Ishikawa (cell line): Measurements from ENCODE around the gene INHBE.

Experiments used
- CEBPB ChIP-seq: IDR thresholded peaks from 2 replicates; pipeline ENCODE4 v1.6.1; 2012
- CREB1 ChIP-seq: IDR thresholded peaks from 2 replicates; pipeline ENCODE4 v1.6.1; 2012; ENCODE audit warnings: low read depth
- EGR1 ChIP-seq: IDR thresholded peaks from 2 replicates; pipeline ENCODE4 v1.6.1; 2012
- EP300 ChIP-seq: IDR thresholded peaks from 2 replicates; pipeline ENCODE4 v1.6.1; 2012; ENCODE audit warnings: borderline replicate concordance
- FOXM1 ChIP-seq: IDR thresholded peaks from 2 replicates; pipeline ENCODE4 v1.6.1; 2012; ENCODE audit warnings: low read depth, borderline replicate concordance
- NFIC ChIP-seq: IDR thresholded peaks from 2 replicates; pipeline ENCODE4 v1.6.1; 2012
- RAD21 ChIP-seq: IDR thresholded peaks from 2 replicates; pipeline ENCODE4 v1.6.1; 2012; ENCODE audit warnings: low read depth
- TAF1 ChIP-seq: IDR thresholded peaks from 2 replicates; pipeline ENCODE4 v1.6.1; 2012; ENCODE audit warnings: low read depth, mild to moderate bottlenecking
- TCF12 ChIP-seq: IDR thresholded peaks from 2 replicates; pipeline ENCODE4 v1.6.1; 2012; ENCODE audit warnings: low read depth
- TEAD4 ChIP-seq: IDR thresholded peaks from 2 replicates; pipeline ENCODE4 v1.6.1; 2012
- YY1 ChIP-seq: IDR thresholded peaks from 2 replicates; pipeline ENCODE4 v1.6.1; 2012; ENCODE audit warnings: low read depth
- ZBTB7A ChIP-seq: IDR thresholded peaks from 2 replicates; pipeline ENCODE4 v1.6.1; 2012; ENCODE audit warnings: low read depth
- TF ChIP-seq, protein P1 (sequence below): IDR thresholded peaks from 2 replicates; pipeline ENCODE4 v1.6.1; 2012
- TF ChIP-seq, protein P2 (sequence below): IDR thresholded peaks from 2 replicates; pipeline ENCODE4 v1.6.1; 2012
- TF ChIP-seq, protein P3 (sequence below): IDR thresholded peaks from 2 replicates; pipeline ENCODE4 v1.6.1; 2012; ENCODE audit warnings: low read depth, mild to moderate bottlenecking

The INHBE gene

DNA sequence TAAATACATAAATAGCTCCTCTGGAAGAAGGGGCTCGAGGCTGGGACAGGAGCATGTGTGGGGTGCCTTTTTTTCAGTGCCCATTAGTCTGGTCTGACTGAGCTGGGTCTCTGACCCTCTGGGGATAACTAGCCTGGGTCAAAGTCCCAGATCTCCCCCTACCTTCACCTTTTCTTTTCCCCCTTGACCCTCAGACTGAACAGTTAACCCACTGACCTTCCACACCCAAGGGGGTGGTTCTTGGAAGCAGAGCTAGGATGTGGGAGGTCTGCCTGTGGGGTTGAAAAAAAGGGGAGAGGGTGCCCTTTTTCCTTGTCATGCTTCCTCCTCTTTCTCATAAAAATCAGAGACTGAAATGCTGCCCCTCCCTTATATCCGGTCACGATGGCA is 3.6 kb downstream of the INHBE start:
- TF ChIP-seq EGR1, result no peak
- peak; percentile 23; the same call in 1 of the 2 replicates for TF ChIP-seq ZBTB7A
- no peak for TF ChIP-seq CREB1
- no peak for TF ChIP-seq EP300
- no peak for TF ChIP-seq YY1
- TF ChIP-seq FOXM1, result no peak

DNA sequence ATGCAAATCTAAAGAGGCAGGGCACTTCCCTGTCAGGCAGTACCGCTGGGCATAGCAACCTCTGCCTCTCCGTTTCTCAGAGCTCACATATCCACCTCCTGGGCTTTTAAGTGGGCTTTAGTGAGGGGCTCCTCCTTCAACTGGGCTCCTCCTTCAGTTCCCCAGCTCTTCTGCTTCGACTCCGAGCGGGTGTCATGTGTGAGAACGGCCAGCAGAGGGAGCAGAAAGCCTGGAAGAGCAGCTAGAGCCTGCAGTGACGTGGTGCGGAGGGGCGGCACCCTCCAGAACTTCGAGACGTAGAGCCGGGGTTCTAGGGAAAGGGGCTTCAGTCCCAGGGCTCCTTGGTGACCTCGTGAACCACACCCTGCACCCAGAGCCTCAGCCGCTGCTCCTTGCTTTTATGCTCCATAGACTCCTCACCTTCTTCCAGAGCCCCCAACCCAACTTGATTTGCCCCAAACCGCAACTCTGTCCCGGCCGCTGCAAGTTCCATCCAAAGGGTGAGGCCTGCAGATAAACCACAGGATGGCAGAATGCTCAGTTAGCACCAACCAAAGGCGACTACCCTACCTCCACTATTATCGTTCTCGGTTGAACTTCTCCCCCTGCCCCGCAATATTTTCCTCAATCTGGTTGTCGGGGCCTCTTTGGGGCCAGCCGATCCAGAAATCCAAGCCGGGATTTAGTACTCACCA is 4.1 kb downstream of the INHBE start:
- TF ChIP-seq CREB1 (peak; percentile 76), ZBTB7A (no peak), YY1 (peak; percentile 65; the same call in 1 of the 2 replicates), NFIC (0 out of 2 replicates have a peak, but pooled peaks have one; percentile 36), TCF12 (peak; percentile 17), EGR1 (no peak), FOXM1 (no peak), RAD21 (peak; percentile 91), CEBPB (no peak), EP300 (no peak), TAF1 (peak; percentile 27; the same call in 1 of the 2 replicates), TEAD4 (no peak; the same call in 1 of the 2 replicates)
- TF ChIP-seq, protein P1, sequence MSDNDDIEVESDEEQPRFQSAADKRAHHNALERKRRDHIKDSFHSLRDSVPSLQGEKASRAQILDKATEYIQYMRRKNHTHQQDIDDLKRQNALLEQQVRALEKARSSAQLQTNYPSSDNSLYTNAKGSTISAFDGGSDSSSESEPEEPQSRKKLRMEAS, result peak; percentile 21
- TF ChIP-seq, protein P2, sequence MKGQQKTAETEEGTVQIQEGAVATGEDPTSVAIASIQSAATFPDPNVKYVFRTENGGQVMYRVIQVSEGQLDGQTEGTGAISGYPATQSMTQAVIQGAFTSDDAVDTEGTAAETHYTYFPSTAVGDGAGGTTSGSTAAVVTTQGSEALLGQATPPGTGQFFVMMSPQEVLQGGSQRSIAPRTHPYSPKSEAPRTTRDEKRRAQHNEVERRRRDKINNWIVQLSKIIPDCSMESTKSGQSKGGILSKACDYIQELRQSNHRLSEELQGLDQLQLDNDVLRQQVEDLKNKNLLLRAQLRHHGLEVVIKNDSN, result peak; percentile 66
- TF ChIP-seq, protein P3, sequence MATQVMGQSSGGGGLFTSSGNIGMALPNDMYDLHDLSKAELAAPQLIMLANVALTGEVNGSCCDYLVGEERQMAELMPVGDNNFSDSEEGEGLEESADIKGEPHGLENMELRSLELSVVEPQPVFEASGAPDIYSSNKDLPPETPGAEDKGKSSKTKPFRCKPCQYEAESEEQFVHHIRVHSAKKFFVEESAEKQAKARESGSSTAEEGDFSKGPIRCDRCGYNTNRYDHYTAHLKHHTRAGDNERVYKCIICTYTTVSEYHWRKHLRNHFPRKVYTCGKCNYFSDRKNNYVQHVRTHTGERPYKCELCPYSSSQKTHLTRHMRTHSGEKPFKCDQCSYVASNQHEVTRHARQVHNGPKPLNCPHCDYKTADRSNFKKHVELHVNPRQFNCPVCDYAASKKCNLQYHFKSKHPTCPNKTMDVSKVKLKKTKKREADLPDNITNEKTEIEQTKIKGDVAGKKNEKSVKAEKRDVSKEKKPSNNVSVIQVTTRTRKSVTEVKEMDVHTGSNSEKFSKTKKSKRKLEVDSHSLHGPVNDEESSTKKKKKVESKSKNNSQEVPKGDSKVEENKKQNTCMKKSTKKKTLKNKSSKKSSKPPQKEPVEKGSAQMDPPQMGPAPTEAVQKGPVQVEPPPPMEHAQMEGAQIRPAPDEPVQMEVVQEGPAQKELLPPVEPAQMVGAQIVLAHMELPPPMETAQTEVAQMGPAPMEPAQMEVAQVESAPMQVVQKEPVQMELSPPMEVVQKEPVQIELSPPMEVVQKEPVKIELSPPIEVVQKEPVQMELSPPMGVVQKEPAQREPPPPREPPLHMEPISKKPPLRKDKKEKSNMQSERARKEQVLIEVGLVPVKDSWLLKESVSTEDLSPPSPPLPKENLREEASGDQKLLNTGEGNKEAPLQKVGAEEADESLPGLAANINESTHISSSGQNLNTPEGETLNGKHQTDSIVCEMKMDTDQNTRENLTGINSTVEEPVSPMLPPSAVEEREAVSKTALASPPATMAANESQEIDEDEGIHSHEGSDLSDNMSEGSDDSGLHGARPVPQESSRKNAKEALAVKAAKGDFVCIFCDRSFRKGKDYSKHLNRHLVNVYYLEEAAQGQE, result no peak

DNA sequence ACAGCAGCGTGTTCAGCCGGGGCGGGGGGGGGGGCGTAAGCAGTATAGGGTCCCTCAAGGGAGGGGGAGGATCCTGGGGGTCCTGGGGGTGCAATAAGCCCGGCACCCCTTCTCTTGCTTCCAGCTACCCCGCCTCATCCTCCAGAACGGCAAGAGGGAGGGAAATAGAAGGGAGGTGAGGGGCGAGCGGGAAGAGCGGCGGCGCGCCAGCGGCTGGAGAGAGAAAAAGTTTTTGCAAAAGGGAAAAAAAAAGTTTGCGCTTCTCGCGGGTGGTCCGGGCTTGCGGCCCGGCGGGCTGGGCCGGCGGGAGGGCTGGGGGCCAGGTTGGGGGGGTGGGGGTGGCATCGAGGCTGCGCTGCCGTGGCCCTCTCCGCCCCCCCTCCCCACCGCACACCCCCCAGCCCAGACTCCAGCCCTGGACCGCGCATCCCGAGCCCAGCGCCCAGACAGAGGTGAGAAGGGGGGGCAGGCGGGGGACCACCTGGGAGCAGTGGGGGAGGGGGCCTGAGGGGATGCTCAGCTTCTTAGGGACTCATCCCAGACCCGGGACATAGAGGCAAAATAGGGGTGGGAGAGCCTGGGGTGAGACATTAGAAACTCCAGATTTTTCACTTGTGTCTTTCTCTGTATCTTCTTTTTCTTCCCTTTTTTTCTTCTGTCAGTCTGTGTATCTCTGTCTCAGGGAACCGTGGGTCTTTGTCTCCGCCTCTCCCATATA is 4.8 kb downstream of the INHBE start, which contains the start of gene GLI1:
Gene GLI1 (plus strand): TSS at position 36 of the 718 bp plus-strand sequence. CDS start 3,907 bp downstream, outside the sequence.
- peak; percentile 97 for TF ChIP-seq ZBTB7A
- TF ChIP-seq EGR1, result 0 out of 2 replicates have a peak, but pooled peaks have one; percentile 16
- TF ChIP-seq NFIC, result no peak

DNA sequence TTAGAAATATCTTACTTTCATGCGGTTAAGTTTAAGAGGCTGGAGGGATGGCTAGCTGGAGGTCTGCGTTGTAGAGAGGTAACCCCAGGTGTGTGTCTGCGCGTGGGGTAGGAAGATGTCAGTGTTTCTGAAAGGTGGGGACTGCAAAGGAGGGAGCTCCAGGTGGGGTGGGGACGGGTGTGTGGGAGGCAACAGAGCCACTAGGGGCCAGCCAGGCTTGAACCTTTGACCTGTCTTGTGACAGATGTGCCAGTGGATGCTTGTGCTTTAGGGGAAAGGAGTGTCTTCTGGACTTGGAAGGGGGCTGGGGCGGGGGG is 5.3 kb downstream of the INHBE start:
- TF ChIP-seq EGR1, result no peak
- no peak for TF ChIP-seq ZBTB7A
- no peak for TF ChIP-seq NFIC
- TF ChIP-seq TAF1, result no peak
- TF ChIP-seq, protein P1, result no peak
- TF ChIP-seq CEBPB, result no peak
- no peak for TF ChIP-seq TCF12

DNA sequence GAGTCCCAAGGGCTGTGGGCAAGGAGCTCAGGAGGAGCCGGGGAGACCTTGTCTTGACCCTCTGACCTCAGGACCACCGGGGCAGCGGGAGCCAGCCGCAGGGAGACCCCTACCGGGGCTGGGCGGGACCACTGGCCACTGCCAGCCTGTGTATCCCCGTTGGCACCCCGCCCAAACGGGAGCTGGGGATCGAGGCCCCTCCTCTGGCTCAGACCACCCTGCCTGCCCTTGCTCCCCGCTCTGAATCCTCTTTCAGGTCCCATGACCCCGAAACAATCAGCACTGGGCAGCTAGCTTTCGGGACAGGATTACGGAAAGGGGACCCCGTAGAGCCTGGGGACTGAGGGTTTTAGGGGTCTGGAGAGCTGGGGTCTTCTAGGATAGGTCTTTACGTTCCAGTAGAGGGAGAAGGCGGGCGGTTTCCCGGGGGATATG is 5.8 kb downstream of the INHBE start:
- TF ChIP-seq, protein P1, result no peak
- 0 out of 2 replicates have a peak, but pooled peaks have one; percentile 6 for TF ChIP-seq NFIC
- TF ChIP-seq TEAD4, result no peak

DNA sequence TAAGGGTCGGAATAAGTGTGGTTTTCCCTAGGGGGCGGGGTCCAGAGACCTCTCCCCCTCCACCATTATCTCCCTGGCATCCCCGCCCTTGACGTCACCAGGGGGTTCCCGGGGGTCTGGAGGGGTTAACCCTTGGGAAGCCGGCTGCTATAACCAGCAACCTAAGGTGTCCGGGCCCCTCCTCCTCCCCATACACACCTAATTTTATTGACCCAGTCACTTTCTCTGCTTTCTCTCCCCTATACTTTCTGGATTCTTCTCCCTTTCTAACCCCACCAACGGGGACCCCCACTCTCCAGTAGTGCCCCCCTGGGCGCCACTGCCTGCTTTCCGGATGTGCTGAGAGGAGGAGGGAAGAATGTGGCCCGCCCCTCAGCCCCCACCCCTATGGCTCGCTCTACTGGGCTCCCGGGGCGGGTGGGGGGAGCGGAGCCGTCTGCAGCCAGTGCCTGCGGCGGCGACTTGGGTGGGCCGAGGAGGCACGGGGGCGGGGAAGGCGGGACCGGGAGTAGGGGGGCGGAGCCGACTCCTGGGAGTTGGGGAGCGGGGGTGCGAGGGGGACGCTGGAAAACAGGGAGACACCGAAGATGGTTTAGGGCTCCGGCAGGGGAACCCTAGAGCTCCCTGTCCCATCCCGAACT is 6.3 kb downstream of the INHBE start:
- TF ChIP-seq RAD21 (no peak), FOXM1 (no peak), TCF12 (0 out of 2 replicates have a peak, but pooled peaks have one; percentile 3), ZBTB7A (peak; percentile 51; the same call in 1 of the 2 replicates), TAF1 (no peak), CEBPB (no peak), YY1 (no peak), NFIC (no peak), EP300 (0 out of 2 replicates have a peak, but pooled peaks have one; percentile 14), CREB1 (no peak), TEAD4 (peak; percentile 48)
- TF ChIP-seq, protein P3, result no peak
- TF ChIP-seq, protein P2, result no peak
- TF ChIP-seq, protein P1, result no peak; the same call in none of the 2 replicates
